ENCODE results near the gene TACR2.
A peak's percentile ranks its signal among the peaks of the same experiment; 100 is the strongest.

The TACR2 gene

GRCh38 chr10:69438536-69439349 lies 22.0 kb upstream of the TACR2 start:
- TF ChIP-seq CREB1 (IDR thresholded peaks at IDR 0.05; ENCODE audit: low read depth) (no peak), TAF1 (IDR thresholded peaks at IDR 0.05; ENCODE audit: low read depth) (0 out of 2 replicates have a peak, but pooled peaks have one; percentile 36), TCF12 (IDR thresholded peaks at IDR 0.05; ENCODE audit: low read depth) (no peak), CEBPB (IDR thresholded peaks at IDR 0.05) (no peak)

GRCh38 chr10:69437321-69438259 lies 20.9 kb upstream of the TACR2 start:
- TF ChIP-seq RAD21 (IDR thresholded peaks at IDR 0.05; ENCODE audit: low read depth) (no peak), CREB1 (IDR thresholded peaks at IDR 0.05; ENCODE audit: low read depth) (no peak), TCF12 (IDR thresholded peaks at IDR 0.05; ENCODE audit: low read depth) (no peak), YY1 (IDR thresholded peaks at IDR 0.05; ENCODE audit: low read depth) (no peak), REST (IDR thresholded peaks at IDR 0.05; ENCODE audit: low read depth) (no peak), CEBPB (IDR thresholded peaks at IDR 0.05) (no peak), MAX (IDR thresholded peaks at IDR 0.05) (no peak), FOXM1 (IDR thresholded peaks at IDR 0.05; ENCODE audit: borderline replicate concordance, low read depth) (no peak)

- TF ChIP-seq TCF12 (IDR thresholded peaks at IDR 0.05; ENCODE audit: low read depth) (no peak), REST (IDR thresholded peaks at IDR 0.05; ENCODE audit: low read depth) (no peak), ZBTB7A (IDR thresholded peaks at IDR 0.05; ENCODE audit: low read depth) (no peak), MAX (IDR thresholded peaks at IDR 0.05) (no peak)
Observed at GRCh38 chr10:69435966-69436520, 19.3 kb upstream of the TACR2 start.

- TF ChIP-seq FOXM1 (IDR thresholded peaks at IDR 0.05; ENCODE audit: borderline replicate concordance, low read depth): no peak
- no peak for TF ChIP-seq RAD21 (IDR thresholded peaks at IDR 0.05; ENCODE audit: low read depth)
- TF ChIP-seq CREB1 (IDR thresholded peaks at IDR 0.05; ENCODE audit: low read depth): no peak
- TF ChIP-seq EP300 (IDR thresholded peaks at IDR 0.05; ENCODE audit: borderline replicate concordance): no peak
- TF ChIP-seq ZBTB7A (IDR thresholded peaks at IDR 0.05; ENCODE audit: low read depth): no peak
- no peak for TF ChIP-seq USF1 (IDR thresholded peaks at IDR 0.05)
- TF ChIP-seq EGR1 (IDR thresholded peaks at IDR 0.05): no peak
- TF ChIP-seq NFIC (IDR thresholded peaks at IDR 0.05): no peak
- TF ChIP-seq REST (IDR thresholded peaks at IDR 0.05; ENCODE audit: low read depth): no peak
- no peak for TF ChIP-seq MAX (IDR thresholded peaks at IDR 0.05)
- TF ChIP-seq TCF12 (IDR thresholded peaks at IDR 0.05; ENCODE audit: low read depth): no peak
- no peak for TF ChIP-seq CEBPB (IDR thresholded peaks at IDR 0.05)
Observed at GRCh38 chr10:69434926-69435325, 18.2 kb upstream of the TACR2 start.
